SIG-M5 treated with dmso at 0.1 percent for 504 hours (cell line): ENCODE data around the gene ZFR2.

Experiments
- DNase-seq: peaks from one replicate; lab custom pipeline; 2025; ENCODE audit not compliant: unreplicated experiment; lab: John Stamatoyannopoulos, UW

Gene ZFR2

DNA sequence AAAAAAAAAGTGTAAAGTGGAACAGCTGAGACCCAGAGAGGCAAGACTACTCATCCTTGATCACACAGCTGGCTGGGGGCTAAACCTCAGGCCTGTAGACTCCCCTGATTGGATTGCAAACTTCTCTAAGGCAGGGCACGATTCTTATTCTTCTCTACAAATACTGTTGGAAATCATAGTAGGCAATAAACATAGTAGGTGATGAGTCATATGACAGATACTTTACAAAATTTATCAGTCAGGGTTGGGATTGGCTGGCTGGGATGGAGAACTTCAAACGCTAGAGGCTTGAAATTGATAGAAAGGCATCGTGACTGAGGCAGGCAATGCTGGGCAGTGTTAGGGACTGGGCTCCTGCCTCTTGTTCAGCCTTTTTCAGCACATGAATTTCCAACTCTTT is 76.7 kb downstream of the ZFR2 start:
- DNase-seq = no peak

DNA sequence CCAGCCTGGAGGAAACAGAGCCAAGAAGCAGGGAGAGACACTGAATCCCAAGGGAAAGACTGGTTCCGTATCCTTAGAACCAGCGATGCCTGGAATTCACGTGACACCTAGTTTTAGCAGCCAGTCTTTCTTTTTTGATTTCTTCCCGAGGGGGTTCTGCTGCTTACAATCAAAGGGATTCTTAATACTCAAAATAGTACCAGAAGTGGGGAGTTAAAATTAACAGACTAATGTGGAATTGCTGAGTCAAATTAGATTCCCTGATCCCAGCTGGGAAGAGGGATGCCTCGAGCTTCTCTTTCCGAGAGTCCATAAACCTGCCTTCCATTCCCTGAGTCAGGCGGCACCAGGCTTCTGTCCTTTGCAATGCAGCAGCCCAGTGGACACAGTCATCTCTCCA is 77.9 kb downstream of the ZFR2 start:
- no peak for DNase-seq

DNA sequence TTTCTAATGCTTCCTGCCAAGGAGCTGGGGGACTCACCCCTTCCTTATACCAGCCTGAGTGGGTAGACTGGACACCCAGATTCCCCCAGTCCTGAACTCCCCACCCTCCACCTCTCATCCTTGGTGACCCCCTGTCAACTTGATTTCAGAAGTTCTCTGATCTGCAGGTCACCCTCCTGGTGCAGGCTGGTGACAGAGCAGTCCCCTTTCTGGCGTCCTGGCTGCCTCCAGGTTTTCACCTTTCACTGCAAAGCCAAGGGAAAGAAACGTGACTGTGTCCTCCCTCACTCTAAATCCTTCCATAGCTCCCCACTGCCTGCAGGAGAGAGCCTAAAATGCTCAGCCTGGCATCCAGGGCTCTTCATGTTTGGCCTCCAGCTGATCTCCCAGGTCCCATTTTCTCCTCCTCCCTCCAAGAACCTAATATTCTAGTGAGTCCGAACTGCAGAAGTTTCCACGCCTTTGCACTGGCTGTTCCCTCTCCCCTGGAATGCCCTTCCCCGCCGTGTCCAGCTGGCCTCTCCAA is 78.6 kb downstream of the ZFR2 start:
- DNase-seq = no peak

DNA sequence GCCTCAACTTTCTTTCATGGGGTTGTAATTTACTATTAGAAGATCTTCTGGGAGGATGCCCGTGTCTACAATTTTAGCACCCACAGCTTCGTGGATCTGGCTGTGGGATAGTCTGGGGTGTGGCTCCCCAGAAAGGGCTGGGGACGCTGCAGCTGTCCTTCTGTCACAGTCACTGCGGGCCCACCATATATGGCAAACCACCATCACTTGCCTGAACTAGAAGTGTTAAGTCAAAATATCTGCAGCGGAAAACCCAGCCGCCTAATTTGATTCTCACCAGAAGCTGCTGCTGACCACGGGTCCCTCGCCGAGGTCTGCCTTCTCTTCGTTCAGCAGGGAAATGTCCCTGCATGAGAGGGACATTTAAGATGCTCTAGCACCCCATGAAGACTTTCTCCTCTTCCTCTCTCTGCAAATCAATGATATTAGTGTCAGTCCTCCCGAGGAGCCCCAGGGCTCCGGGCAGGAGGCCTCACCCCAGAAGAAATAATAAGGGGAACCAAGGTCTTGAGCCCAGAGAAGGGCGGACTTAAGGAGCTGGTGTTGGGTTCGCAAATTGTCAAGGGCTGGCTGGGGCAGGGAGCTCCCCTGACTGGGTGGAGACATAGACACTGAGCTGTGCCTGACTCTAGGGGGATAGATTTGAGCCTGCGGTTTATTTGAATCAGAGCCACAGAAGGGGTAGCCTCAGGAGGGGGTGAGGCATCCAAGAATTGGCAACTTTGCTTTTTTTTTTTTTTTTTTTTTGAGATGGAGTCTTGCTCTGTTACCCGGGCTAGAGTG is 79.7 kb downstream of the ZFR2 start:
- no peak for DNase-seq

DNA sequence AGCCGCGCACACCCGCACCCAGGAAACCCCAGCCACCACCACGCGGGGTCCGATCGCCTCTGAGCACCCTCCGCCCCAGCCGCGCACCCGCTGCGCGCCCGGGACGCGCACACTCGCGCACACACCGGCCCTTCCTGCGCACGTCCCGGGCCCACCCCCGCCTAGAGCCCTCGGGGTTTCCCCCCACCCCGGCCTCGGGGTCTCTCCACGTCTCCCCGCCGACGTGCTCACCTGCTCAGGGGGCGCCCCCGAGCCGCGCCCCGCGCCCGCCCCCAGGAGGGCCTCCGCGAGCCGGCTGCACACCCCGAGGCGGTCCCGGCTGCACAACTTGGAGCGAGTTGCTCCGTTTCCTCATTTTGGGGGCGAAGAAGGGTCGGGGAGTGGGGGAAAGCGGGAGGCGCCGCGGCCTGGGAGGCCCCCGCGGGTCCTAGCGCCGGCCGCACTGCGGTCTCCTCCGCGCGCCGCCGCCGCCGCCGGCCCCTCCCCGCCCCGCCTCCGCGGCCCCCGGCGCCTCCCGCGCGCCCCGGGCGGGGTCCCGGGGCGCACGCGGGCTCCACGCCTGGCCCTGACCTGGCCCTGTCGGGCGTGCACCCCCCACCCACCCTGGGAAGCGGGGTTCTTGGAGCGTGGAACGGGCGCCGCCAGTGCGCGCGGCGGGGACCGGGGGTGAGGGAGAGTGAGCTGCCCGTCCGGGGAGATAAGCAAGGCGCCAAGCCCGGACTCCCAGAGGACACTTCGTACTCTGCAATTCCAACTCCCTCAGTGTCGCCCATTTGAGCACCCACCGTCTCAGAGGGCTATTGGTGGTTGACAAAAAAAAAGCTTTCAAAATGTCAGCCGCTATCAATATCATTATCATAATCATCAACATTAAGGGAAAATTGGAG is 82.7 kb downstream of the ZFR2 start, which contains the start of gene MATK:
Gene MATK, minus strand, starts transcription at position 444 of the 887 bp plus-strand sequence. CDS start 1,246 bp downstream, outside the sequence.
- peak; percentile 79 for DNase-seq

DNA sequence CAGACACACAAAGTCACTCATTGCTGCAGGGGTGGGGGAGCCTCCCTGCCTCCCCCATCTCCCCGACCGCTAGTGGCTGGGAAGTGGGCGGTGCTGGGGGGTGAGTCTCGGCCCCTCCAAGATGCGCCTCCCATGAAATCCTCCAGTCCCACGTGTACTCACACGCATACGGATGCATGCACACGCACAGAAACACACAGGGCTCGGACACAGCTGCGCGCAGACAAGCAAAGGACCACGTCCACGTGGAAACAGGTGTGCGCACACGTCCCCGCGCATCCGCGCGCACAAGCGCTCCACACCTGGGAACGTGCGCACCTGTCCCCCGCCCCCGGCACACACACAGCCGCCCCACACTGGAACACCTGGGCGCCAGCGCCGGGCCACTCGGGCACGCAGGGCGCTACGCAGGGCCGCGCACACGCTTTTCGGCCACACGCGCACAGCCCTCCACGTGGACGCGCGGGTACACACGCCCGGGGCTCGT is 83.3 kb downstream of the ZFR2 start:
- DNase-seq = peak; percentile 41

DNA sequence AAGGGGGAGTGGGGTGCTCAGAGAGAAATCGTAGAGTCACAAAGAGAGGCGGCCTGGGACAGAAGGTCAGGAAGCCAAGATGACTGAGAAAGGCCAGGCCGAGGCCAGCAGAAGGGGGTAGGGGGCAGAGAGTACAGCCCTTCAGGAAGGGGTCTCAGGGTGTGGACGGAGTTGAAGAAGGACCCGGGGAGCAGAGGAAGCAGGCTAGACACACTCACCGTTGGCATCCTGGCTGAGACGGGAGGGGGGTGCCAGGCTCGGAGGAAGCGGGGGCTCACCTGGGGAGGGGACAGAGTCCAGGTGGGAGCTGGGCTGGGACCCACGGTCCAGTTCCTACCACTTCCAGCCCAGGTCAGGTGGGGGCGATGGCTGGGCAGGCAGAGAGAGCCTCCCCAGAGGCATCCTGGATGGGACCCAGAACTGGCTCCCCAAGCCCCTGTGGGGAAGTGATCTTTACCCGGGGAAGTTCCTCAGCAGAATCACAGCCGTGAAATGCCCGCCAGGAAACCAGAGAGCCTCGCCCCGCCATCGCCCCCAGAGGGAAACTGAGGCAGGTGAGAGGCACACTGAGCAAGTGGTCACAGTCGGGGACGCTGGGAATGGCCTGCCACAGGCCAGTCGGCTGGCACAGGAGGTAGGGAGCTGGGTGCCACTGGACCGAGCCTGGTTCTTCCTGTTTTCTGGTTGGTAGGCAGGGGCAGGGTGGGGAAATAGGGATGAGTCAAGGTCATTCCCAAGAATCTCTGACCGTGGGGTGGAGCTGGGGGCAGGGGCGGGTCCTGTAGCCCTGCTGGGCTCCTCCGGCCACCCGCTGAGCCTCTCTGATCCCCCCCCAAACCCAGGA is 84.0 kb downstream of the ZFR2 start:
- no peak for DNase-seq

DNA sequence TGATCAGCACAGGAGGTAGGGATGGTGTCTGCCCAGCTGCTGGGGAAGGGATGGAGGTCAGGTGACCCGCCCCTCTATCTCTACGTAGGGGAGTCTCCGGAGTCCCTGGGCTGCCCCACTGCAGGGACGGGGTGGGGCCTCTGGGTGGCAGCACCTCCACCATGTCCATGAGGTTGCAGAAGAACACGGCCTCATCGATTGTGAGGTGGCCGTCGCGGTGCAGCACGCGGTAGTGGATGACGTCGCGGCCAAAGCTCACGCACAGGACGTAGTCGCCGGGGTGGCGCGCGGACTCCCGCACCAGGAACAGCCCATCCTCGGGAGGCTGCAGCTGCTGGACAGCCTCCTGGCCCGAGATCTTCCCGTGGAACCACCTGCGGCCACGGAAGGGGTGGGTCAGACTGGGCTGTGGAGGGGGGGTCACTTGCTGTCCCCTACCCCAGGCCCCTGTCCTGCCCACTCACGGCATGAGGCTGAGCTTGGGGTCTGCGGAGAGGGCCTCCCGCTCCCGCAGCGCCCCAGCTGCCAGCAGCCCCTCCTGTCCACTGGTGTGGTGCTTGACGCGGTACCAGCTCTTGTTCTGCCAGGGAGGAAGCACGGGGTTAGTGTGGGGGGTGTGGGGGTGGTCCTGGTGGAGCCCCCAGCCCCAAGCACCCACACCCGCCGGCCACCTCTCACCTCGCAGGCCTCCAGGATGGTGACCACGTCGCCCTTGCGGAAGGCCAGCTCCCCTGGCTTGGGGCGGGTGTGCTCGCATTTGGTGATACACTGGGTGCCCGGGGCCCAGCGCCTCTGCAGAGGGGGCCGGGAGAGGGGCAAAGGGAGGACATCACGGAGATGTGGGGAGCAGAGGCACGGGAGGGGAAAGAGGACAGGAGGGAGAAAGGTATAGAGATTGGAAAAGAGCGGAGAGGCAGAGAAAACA is 84.9 kb downstream of the ZFR2 start:
- DNase-seq = no peak

DNA sequence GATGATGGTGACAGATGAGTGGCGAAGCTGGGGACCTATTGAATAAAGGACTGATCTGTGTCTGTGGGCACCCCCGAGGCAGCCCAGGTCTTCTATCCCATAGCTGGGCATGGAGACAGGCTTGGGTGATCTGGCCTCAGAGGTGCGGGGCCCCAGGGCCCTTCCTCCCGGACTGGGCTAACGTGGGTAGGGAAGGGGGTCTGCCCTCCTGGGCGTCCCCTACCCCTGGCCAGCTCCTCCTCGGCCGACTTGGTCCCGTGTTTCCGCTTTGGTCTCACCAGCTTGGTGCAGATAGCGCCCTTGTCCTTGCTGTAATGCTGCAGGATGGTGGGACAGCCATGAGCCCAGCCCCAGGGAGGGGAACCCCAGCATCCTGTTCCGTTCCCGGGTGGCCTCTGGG is 85.9 kb downstream of the ZFR2 start:
- no peak for DNase-seq

DNA sequence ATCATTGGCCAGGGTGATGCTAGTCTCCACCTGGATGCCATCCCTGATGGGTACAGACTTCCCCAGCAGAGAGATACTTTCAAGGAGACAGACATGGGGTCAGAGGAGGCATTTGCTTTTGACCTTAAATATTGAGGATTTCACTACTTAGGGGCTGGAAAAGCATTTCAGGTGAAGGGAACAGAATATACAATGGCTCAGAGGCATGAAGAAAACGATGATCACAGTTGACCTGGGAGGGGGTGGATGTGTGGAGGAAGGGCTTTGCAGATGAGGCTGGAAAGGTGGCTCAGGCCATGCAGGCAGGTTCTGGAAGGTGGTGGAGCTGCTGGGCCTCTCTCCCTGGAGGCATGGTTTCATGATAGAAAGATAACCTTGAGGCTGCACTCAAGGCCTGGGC is 86.5 kb downstream of the ZFR2 start:
- DNase-seq = no peak

DNA sequence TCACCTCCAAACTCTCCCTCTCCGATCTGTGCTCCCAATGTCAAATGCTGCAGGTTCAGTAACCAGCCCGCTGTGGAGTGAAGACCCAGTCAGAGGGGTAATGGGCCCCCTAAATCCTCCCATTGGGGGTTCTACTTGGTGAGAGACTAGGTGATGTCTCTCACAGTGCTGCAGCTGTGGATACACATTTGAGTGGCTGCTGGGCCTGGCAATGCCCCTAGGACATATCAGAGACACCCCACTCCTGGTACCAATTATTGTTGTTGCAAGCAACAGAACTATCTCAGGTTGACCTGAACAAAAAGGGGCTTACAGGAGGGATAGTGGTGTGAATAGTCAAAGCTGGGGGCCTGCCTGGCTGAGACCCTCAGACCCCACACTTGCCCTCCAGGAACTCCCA is 87.2 kb downstream of the ZFR2 start:
- DNase-seq = no peak

DNA sequence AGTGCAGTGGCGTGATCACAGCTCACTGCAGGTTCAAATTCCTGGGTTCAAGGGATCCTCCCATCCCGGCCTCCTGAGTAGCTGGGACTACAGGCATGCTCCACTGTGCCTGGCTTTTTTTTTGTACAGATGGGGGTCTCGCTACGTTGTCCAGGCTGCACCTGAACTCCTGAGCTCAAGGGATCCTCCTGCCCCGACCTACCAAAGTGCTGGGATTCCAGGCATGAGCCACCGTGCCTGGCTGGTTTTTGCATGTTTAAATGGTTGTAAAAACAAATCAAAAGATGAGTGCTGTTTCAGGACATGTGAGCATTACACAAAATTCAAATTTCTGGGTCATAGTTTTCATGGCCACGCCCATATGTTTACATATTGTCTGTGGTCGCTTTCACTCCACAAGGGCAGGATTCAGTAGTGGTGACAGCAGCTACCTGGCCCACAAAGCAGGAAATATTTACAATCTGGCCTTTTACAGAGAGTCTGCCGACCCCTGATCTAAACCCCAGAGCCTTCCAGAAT is 88.0 kb downstream of the ZFR2 start:
- DNase-seq = peak; percentile 7

DNA sequence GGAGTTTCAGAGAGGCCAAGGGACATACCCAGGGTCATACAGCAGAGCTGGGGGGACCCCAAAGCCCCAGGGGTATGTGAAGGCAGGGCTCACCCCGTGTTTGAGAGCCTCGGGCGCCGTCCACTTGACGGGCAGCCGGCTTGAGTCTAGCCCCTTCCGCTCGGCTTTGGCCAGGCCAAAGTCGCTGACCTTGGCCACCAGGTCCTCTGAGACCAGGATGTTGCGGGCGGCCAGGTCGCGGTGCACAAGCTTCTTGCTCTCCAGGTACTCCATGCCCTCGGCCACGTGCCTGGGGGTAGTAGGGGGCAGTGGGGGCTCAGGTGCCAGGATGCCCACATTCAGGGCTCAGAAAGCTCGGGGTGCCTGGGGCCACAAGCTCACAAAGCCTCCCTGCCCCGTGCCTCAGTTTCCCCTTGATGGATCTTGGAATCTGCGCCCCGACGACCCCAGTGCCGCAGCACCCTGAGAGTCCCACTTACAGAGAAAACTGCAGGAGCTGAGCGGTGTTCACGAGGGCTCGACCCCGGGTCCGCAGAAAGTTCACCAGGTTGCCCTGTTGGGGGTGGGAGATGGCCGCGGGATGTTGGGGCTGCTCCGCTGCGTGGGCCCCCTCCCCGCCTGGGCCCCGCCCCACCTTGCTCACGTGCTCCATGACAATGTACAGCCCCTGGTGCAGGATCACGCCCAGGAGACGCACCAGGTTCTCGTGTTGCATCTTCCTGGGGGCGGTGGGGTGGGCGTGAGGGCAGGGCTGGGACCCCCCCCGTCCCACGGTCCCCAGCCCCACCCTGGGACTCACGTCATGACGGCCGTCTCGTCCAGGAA is 89.7 kb downstream of the ZFR2 start:
- no peak for DNase-seq

DNA sequence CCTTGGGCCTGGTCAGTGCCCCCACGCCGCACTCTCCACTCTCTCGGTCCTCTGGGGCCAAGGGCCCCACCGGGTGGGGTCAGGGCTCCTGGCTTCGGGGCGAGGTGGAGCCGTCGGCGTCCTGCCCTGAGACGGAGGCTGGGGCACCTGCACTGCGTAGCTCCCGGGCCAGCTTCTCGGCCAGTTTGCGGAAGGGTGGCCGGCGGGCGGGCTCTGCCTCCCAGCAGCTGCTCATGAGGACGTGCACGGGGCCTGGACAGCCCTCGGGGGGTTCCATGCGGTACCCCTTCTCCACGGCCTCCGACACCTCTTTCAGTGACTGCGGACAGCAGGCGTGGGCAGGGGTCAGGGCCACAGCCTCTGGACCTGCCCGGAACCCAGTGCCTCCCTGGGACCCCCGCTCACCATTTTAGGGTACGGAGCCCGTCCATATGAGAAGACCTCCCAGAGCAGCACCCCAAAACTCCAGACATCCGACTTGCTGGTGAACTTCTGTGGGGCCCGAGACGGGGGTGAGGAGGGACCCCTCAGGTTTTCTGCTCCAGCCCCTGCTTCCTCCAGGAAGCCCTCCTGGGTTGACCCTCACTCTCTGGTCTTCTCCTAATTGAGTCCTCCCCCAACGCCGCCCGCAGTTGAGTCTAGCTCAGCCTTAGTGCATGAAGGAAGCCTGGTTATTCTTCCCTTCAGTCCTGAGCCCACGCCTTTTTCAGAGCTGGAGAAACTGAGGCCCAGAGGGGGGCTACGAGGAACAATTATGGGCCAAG is 90.6 kb downstream of the ZFR2 start:
- no peak for DNase-seq

DNA sequence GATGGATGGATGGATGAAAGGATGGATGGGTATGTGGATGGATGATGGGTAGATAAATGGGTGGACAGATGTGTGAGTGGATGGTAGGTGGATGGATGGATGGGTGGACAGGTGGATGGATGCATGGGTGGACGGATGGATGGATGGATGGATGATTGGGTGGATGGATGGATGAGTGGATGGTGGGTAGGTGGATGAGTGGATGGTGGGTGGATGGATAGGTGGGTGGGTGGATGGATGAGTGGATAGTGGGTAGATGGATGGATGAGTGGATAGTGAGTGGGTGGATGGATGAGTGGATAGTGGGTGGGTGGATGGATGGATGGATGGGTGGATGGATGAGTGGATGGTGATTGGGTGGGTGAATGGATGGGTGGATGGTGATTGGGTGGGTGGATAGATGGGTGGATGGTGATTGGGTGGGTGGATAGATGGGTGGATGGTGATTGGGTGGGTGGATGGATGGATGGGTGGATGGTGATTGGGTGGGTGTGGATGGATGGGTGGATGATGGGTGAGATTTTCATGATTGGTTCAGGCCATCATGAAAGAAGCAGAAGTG is 92.3 kb downstream of the ZFR2 start:
- DNase-seq = no peak

DNA sequence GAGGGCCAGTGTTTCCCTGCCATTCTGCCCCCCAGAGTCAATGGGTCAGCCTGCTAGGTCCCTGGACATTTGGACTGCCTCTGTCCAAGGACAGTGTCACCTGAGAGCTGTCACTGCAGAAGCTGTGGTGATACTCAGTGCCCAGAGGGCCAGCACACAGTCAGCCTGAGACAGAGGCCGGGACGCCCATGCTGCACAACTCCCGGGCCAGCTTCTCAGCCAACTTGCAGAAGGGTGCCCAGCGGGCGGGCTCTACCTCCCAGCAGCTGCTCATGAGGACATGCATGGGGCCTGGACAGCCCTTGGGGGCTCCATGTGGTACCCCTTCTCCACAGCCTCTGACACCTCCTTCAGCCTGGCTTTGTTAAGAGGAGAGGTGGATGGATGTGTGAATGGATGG is 93.0 kb downstream of the ZFR2 start:
- DNase-seq = no peak

DNA sequence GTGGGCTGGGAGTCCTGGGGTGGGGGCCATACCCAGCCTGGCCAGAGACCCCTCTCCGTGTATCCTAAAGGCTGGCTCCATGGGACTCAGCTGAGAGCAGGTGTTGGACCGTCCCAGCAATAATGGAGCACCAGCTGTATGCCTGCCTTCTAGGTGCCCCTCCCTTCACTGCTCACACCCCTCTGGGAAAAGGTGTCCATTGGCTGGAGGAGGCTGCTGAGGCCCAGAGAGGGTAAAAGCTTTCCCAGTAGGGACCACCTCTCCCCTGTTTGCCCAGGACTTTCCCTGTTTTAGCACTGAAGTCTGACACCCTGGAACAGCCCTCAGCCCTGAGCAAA is 93.5 kb downstream of the ZFR2 start:
- no peak for DNase-seq
